ENCODE measurements around the gene SLC35A3.
"Not testable (repeated sequence)": the region's sequence is repeated elsewhere in the genome, so short reads cannot be mapped to it uniquely, and the experiment has no call there.

SLC35A3 gene

DNA sequence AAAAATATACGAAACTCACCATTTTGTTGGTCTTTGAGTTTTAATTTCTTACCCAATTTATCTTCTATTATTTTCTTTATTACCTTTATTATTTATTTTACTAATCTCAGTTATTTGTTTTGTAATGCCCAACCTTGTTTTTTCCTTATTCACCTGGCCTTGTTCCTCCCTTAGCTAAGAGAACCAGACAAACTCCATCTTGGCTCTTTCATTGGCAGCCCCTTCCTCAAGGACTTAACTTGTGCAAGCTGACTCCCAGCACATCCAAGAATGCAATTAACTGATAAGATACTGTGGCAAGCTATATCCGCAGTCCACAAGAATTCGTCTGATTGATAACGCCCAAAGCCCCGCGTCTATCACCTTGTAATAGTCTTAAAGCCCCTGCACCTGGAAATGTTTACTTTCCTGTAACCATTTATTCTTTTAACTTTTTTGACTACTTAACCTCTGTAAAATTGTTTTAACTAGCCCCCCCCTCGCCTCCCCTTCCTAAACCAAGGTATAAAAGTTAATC lies 10.5 kb upstream of the SLC35A3 start:
- not testable (repeated sequence) for H3K9me3 Mint-ChIP-seq; DNase-seq (ENCODE audit: low spot score in 2 of 2); H3K4me3 Mint-ChIP-seq; H3K36me3 Mint-ChIP-seq (ENCODE audit: insufficient read depth); H3K27me3 Mint-ChIP-seq; H3K27ac Mint-ChIP-seq (ENCODE audit: low read depth); ATAC-seq (replicated peaks; ENCODE audit: extremely low read depth, poor library complexity, severe bottlenecking); H3K4me1 Mint-ChIP-seq

DNA sequence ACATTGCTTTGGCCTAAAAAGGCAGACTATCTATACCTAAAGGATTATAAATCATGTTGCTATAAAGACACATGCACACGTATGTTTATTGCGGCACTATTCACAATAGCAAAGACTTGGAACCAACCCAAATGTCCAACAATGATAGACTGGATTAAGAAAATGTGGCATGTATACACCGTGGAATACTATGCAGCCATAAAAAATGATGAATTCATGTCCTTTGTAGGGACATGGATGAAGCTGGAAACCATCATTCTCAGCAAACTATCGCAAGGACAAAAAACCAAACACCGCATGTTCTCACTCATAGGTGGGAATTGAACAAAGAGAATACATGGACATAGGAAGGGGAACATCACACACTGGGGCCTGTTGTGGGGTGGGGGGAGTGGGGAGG lies 9.5 kb upstream of the SLC35A3 start:
- not testable (repeated sequence) for H3K36me3 Mint-ChIP-seq (ENCODE audit: insufficient read depth); H3K9me3 Mint-ChIP-seq; H3K4me3 Mint-ChIP-seq; DNase-seq (ENCODE audit: low spot score in 2 of 2); H3K27me3 Mint-ChIP-seq; ATAC-seq (replicated peaks; ENCODE audit: extremely low read depth, poor library complexity, severe bottlenecking); H3K4me1 Mint-ChIP-seq; H3K27ac Mint-ChIP-seq (ENCODE audit: low read depth)

DNA sequence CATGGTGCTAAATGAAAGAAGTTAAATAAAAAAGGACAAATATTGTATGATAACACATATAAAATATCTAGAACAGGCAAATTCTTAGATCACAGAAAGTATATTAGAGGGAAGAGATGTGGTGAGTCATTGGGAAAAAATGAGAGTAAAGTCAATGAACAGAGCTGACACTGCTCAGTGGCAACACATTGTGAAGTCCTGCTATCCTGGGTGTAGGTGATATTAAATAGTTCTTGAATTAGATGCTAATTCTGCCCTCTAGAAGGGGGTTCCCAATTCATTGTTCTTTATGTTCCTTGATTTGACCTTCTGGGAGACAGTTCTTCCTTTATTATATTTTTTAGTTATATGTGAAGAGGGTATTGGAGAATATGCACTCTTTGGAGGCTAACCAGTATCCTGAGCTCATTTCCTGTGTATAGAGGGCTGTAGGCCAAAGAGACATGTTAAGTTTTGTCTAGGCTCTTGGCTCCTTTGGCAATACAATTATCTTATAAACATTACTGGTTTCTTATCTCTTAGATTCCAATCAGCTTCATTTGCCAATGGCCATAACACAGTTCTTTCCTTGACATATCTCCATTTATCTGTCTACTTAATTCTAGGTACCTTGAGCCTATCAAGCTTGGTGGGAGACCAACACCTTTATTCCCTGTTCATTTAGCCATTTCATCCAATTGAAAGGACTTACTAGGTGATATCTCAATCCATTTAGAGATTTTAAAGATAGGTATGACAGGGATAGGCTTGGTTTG lies 6.6 kb upstream of the SLC35A3 start:
- DNase-seq (ENCODE audit: low spot score in 2 of 2) = no peak
- Mint-ChIP-seq H3K27ac (ENCODE audit: low read depth) (no peak overlapping the region), H3K27me3 (no peaks in the 10 kb centered on the region), H3K4me1 (peaks cover 3% of the 10 kb centered on the region), H3K9me3 (no peaks in the 10 kb centered on the region), H3K36me3 (ENCODE audit: insufficient read depth) (no peaks in the 10 kb centered on the region), H3K4me3 (no peak overlapping the region)
- no peak for ATAC-seq (replicated peaks; ENCODE audit: extremely low read depth, poor library complexity, severe bottlenecking)

DNA sequence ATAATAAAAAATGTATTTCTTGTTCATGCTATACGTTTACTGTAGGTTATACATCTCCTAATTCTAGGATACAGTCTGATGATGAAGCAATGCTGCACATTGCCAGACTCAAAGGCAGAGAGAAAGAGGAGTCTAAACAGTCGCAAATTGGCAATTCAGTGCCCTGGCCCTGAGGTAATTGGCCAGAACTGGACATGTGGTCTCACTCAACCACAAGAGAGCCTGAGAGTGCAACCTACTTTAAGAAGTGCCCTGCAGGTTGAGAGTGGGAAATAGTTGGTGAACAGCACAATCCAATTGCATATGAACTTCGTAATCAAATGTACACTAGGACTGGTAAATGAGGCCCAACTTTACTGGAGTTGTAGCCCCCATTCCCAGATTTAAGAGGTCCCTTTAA lies 5.0 kb upstream of the SLC35A3 start:
- Mint-ChIP-seq H3K36me3 (ENCODE audit: insufficient read depth) (peaks cover 2% of the 10 kb centered on the region), H3K27ac (ENCODE audit: low read depth) (no peak overlapping the region), H3K27me3 (no peaks in the 10 kb centered on the region), H3K4me1 (peaks cover 13% of the 10 kb centered on the region), H3K4me3 (no peak overlapping the region), H3K9me3 (no peaks in the 10 kb centered on the region)
- no peak for DNase-seq (ENCODE audit: low spot score in 2 of 2)
- no peak for ATAC-seq (replicated peaks; ENCODE audit: extremely low read depth, poor library complexity, severe bottlenecking)

DNA sequence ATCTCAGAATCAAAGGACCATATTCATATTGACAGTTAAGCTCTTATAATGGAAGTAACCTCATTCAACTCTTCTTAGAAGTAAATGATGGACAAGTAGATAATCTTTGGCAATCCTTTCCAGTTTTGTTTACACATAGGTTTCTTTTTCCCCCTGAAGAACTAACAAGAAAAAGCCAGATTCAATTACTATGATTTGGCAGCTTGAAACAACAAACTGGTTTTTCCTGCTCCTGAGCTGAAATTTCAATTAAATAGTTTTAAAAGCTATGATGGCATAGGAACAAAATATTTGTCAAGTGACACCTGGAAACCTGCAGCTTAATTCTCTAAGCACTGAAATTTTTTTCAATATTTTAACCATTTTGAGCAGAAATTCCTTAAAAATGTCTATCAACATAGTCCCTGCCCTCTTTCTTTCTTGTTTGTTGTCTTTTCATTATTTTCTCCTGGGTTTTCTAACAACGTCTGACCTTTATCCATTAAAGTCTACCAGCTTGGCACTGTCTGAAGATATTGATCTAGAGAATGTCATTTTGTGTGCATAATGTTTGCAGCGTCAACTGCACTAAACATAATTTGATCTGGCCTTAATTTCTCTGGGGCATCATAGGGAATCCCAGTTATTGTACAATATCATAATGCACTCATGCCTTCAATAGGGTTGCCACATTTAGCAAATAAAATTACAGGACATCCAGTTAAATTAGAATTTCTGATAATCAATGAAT lies 4.0 kb upstream of the SLC35A3 start:
- Mint-ChIP-seq H3K4me3 (no peak overlapping the region), H3K27me3 (no peaks in the 10 kb centered on the region), H3K4me1 (peaks cover 22% of the 10 kb centered on the region), H3K36me3 (ENCODE audit: insufficient read depth) (peaks cover 2% of the 10 kb centered on the region), H3K27ac (ENCODE audit: low read depth) (no peak overlapping the region), H3K9me3 (no peaks in the 10 kb centered on the region)
- ATAC-seq (replicated peaks; ENCODE audit: extremely low read depth, poor library complexity, severe bottlenecking) (no peak), DNase-seq (ENCODE audit: low spot score in 2 of 2) (no peak)

DNA sequence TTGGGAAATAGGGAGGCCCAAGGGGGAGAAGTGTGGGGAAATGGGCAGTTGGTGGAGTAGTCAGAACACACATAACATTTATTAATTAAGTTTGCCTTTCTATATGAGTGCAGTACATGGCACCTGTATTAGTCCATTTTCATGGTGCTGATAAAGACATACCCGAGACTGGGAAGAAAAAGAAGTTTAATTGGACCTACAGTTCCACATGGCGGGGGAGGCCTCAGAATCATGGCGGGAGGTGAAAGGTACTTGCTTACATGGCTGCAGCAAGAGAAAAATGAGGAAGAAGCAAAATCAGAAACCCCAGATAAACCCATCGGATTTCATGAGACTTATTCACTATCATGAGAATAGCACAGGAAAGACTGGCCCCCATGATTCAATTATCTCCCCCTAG lies 1.6 kb upstream of the SLC35A3 start:
- Mint-ChIP-seq H3K9me3 (no peaks in the 10 kb centered on the region), H3K27ac (ENCODE audit: low read depth) (no peak overlapping the region), H3K4me3 (peak overlapping the region; percentile 87), H3K27me3 (no peaks in the 10 kb centered on the region), H3K36me3 (ENCODE audit: insufficient read depth) (peaks cover 10% of the 10 kb centered on the region), H3K4me1 (peaks cover 32% of the 10 kb centered on the region)
- no peak for DNase-seq (ENCODE audit: low spot score in 2 of 2)
- ATAC-seq (replicated peaks; ENCODE audit: extremely low read depth, poor library complexity, severe bottlenecking) = no peak

DNA sequence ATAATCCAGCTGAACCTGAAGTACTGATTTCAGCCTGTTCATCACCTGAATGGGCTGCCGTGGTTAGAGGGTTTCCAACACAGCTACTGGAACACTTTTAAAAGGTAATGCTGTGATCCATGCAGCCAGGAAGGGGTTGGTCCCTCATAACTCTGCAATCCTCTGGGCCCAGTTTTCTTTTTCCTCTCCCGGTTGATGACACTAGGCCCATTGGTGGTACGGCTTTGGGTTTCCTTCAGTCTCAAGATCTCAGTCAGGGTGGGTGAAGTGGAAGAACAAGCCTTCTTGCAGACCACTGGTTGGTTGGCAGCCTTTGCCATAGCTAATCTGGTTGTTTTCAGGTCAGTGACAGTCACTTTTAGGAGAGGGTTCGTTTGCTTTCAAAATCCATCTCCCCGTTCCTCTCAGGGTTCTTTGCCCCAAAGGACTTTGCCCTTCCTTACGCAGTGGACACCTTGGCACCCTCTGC lies 502 bp upstream of the SLC35A3 start:
- H3K4me1 Mint-ChIP-seq = peaks cover 32% of the 10 kb centered on the region
- peak overlapping the region; percentile 87 for H3K4me3 Mint-ChIP-seq
- peaks cover 11% of the 10 kb centered on the region for H3K36me3 Mint-ChIP-seq (ENCODE audit: insufficient read depth)
- DNase-seq (ENCODE audit: low spot score in 2 of 2) = no peak
- no peaks in the 10 kb centered on the region for H3K9me3 Mint-ChIP-seq
- no peaks in the 10 kb centered on the region for H3K27me3 Mint-ChIP-seq
- ATAC-seq (replicated peaks; ENCODE audit: extremely low read depth, poor library complexity, severe bottlenecking) = no peak
- peak overlapping the region; percentile 93 for H3K27ac Mint-ChIP-seq (ENCODE audit: low read depth)

DNA sequence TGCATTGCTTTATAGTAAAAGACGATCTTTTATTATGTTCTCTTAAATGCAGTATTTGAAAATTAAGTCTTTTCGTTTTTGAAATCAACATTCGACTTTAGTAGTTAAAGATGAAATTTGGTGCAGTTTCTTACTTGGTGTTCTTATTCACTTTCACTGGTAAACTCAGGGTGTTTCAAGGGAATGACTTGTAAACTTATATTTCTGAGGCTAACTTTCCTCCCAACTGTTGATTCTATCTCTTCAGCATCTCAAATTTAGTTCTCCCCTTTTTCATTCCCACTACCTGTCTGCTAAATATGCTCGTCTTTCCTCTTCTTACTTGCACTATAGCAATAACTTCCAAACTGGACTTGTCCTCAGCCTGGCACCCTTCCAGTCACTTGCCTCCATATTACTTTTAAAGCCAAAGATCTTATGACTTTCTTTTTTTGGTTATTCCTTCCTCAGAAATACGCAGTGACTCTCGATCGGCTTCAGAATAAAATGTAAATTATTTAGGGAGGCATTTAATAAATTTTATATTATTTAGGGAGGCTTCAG lies 988 bp downstream of the SLC35A3 start:
- H3K4me1 Mint-ChIP-seq = peaks cover 37% of the 10 kb centered on the region

DNA sequence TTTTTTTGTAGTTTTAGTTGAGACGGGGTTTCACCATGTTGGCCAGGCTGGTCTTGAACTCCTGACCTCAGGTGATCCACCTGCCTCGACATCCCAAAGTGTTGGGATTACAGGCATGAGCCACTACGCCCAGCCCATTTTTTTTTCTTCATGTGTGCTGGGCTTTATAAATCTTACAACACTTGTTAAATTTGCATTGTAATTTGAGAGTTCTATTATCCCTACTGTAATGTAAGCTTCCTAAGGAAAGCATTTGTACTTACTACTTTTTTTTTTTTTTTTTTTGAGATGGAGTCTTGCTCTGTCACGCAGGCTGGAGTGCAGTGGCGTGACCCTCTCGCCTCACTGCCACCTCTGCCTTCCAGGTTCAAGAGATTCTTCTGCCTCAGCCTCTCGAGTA lies 2.3 kb downstream of the SLC35A3 start:
- H3K27me3 Mint-ChIP-seq; H3K9me3 Mint-ChIP-seq; ATAC-seq (replicated peaks; ENCODE audit: extremely low read depth, poor library complexity, severe bottlenecking); DNase-seq (ENCODE audit: low spot score in 2 of 2); H3K27ac Mint-ChIP-seq (ENCODE audit: low read depth): not testable (repeated sequence)
- peak overlapping the region; percentile 87 for H3K4me3 Mint-ChIP-seq
- peaks cover 17% of the 10 kb centered on the region for H3K36me3 Mint-ChIP-seq (ENCODE audit: insufficient read depth)
- H3K4me1 Mint-ChIP-seq = peaks cover 37% of the 10 kb centered on the region

More for the DNA sequence above, 988 bp downstream of the SLC35A3 start:
- DNase-seq (ENCODE audit: low spot score in 2 of 2) = no peak
- H3K4me3 Mint-ChIP-seq = peak overlapping the region; percentile 87
- H3K27ac Mint-ChIP-seq (ENCODE audit: low read depth) = peak overlapping the region; percentile 93
- H3K27me3 Mint-ChIP-seq = no peaks in the 10 kb centered on the region
- H3K9me3 Mint-ChIP-seq = no peaks in the 10 kb centered on the region
- peaks cover 14% of the 10 kb centered on the region for H3K36me3 Mint-ChIP-seq (ENCODE audit: insufficient read depth)
- ATAC-seq (replicated peaks; ENCODE audit: extremely low read depth, poor library complexity, severe bottlenecking) = no peak

DNA sequence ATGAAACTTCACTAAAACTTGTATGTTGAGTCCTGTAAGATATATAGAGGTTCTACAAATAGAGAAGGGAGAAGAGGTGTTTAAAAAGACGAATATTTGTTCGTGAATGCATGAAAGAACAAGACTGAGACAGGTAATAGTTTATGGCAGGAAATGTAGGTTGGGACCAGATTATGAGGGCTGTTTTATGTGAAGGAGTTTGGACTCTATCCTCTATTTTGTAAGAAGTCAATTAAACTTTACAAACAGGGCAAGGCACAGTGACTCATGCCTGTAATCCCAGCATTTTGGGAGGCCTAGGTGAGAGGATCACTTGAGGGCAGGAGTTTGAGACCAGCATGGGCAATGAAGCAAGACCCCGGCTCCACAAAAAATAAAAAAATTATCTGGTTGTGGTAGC lies 5.7 kb downstream of the SLC35A3 start:
- Mint-ChIP-seq H3K27ac (ENCODE audit: low read depth) (peak overlapping the region; percentile 19), H3K4me3 (no peak overlapping the region), H3K36me3 (ENCODE audit: insufficient read depth) (peaks cover 18% of the 10 kb centered on the region), H3K9me3 (no peaks in the 10 kb centered on the region), H3K4me1 (peaks cover 19% of the 10 kb centered on the region), H3K27me3 (no peaks in the 10 kb centered on the region)
- ATAC-seq (replicated peaks; ENCODE audit: extremely low read depth, poor library complexity, severe bottlenecking) (no peak), DNase-seq (ENCODE audit: low spot score in 2 of 2) (no peak)

DNA sequence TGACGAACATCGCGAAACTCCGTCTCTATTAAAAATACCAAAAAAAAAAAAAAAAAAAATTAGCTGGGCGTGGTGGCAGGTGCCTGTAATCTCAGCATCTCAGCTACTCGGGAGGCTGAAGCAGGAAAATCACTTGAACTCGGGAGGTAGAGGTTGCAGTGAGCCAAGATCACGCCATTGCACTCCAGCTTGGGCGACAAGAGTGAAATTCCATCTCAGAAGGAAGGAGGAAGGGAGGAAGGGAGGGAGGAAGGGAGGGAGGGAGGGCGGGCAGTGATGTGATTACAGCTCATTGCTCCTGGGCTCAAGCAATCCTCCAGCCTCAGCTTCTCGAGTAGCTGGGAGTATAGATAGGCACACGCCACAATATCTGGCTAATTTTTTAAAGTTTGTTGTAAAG lies 7.5 kb downstream of the SLC35A3 start:
- not testable (repeated sequence) for H3K4me1 Mint-ChIP-seq; ATAC-seq (replicated peaks; ENCODE audit: extremely low read depth, poor library complexity, severe bottlenecking); H3K4me3 Mint-ChIP-seq; H3K27me3 Mint-ChIP-seq; H3K9me3 Mint-ChIP-seq; DNase-seq (ENCODE audit: low spot score in 2 of 2)
- Mint-ChIP-seq H3K36me3 (ENCODE audit: insufficient read depth) (peaks cover 10% of the 10 kb centered on the region), H3K27ac (ENCODE audit: low read depth) (peak overlapping the region; percentile 32)

DNA sequence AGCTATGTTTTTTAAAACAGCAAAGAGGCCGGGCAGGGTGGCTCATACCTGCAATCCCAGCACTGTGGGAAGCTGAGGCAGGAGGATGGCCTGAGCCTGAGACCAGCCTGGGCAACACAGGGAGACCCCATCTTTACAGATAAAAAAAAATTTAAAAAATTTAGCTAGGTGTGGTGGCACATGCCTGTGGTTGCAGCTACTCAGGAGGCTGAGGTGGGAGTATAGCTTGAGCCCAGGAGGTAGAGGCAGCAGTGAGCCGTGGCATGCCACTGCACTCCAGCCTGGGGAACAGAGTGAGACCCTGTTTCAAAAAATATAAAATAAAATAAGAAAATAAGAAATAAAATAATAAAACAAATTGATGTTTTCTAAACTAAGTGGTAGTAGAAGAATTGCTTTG lies 8.4 kb downstream of the SLC35A3 start:
- Mint-ChIP-seq H3K27ac (ENCODE audit: low read depth) (peak overlapping the region; percentile 32), H3K27me3 (no peaks in the 10 kb centered on the region), H3K4me3 (no peak overlapping the region), H3K9me3 (no peaks in the 10 kb centered on the region), H3K4me1 (peaks cover 9% of the 10 kb centered on the region), H3K36me3 (ENCODE audit: insufficient read depth) (peaks cover 12% of the 10 kb centered on the region)
- DNase-seq (ENCODE audit: low spot score in 2 of 2) (no peak), ATAC-seq (replicated peaks; ENCODE audit: extremely low read depth, poor library complexity, severe bottlenecking) (no peak)
